Calu3 (cell line): ENCODE results near the gene NEURL2. TPM values are rescaled to one million over a fixed set of nuclear protein-coding genes. Genes with fewer than 3 reads are reported as not detected.
A peak's percentile ranks its signal among the peaks of the same experiment; 100 is the strongest.

Source experiments
- BruUV-seq: library from RNA; stranded (reverse); fragments of 400-500 nt; replicated peaks from 2 replicates; lab custom pipeline; 2021; lab: Mats Ljungman, UMichigan
- CTCF ChIA-PET: fragments of 300-600 bp; sonication (Branson Sonifier 250); formaldehyde crosslinking; loops from one replicate; lab custom pipeline; 2022; ENCODE audit warnings: antibody characterized with exemption; lab: Charles Lee
- DNase-seq: peaks from one replicate; pipeline ENCODE4 v3.0.0; 2022
- H3K27ac Mint-ChIP-seq: one replicate; pipeline ENCODE4 v1.8.0; 2022; ENCODE audit warnings: mixed read lengths; ENCODE audit not compliant: unreplicated experiment
- H3K27me3 Mint-ChIP-seq: one replicate; pipeline ENCODE4 v1.8.0; 2022; ENCODE audit warnings: mixed read lengths; ENCODE audit not compliant: unreplicated experiment
- H3K36me3 Mint-ChIP-seq: one replicate; pipeline ENCODE4 v1.8.0; 2022; ENCODE audit warnings: mild to moderate bottlenecking, moderate library complexity, mixed read lengths; ENCODE audit not compliant: insufficient read depth, unreplicated experiment
- H3K4me1 Mint-ChIP-seq: one replicate; pipeline ENCODE4 v1.8.0; 2022; ENCODE audit warnings: mild to moderate bottlenecking, low read depth, mixed read lengths; ENCODE audit not compliant: unreplicated experiment
- H3K4me3 Mint-ChIP-seq: one replicate; pipeline ENCODE4 v1.8.0; 2022; ENCODE audit warnings: mild to moderate bottlenecking, low read depth, moderate library complexity, mixed read lengths; ENCODE audit not compliant: unreplicated experiment
- H3K9me3 Mint-ChIP-seq: one replicate; pipeline ENCODE4 v1.8.0; 2022; ENCODE audit warnings: low read depth, mixed read lengths; ENCODE audit not compliant: unreplicated experiment
- CTCF ChIP-seq: fragments of 200-600 bp; IDR thresholded peaks from one replicate; pipeline ENCODE4 v1.8.0; 2022; ENCODE audit warnings: antibody characterized with exemption; ENCODE audit not compliant: unreplicated experiment
- intact Hi-C: fragments of 100-400 bp; cut with micrococcal nuclease; formaldehyde crosslinking; loops from one replicate; pipeline ENCODE4 v1.10.0; 2022; ENCODE audit not compliant: unreplicated experiment
- total RNA-seq: library from RNA; stranded (reverse); gene quantifications from 2 replicates; pipeline ENCODE4 v1.2.3, GENCODE V29; 2022

Gene NEURL2
- total RNA-seq, 1 experiment from 2014 or later, result 6.8 TPM

- peaks cover 14% of the 10 kb centered on the region for H3K4me1 Mint-ChIP-seq
- H3K27ac Mint-ChIP-seq, result no peak overlapping the region
- H3K36me3 Mint-ChIP-seq, result no peaks in the 10 kb centered on the region
- TF ChIP-seq CTCF, result no peak
- no peaks in the 10 kb centered on the region for H3K27me3 Mint-ChIP-seq
- no peak overlapping the region for H3K4me3 Mint-ChIP-seq
- CTCF ChIA-PET, result interaction anchor here (1.4 to 1.8 kb wide), 2 partner anchors 8 to 9 kb away, joined by 3 to 4 read pairs; partner anchors contain the start of gene ZSWIM1
- intact Hi-C loops, result no loop called here
- DNase-seq, result no peak
- BruUV-seq, result no TSS peak
- H3K9me3 Mint-ChIP-seq, result no peaks in the 10 kb centered on the region
These were observed 18.4 kb downstream of the NEURL2 start for GRCh38 chr20:45872626-45873025.

GRCh38 chr20:45867819-45868176 lies 23.2 kb downstream of the NEURL2 start:
- Mint-ChIP-seq H3K4me1 (peaks cover 19% of the 10 kb centered on the region), H3K27ac (peak overlapping the region; percentile 29), H3K4me3 (no peak overlapping the region), H3K9me3 (no peaks in the 10 kb centered on the region), H3K27me3 (no peaks in the 10 kb centered on the region), H3K36me3 (no peaks in the 10 kb centered on the region)
- no peak for DNase-seq
- TF ChIP-seq CTCF, result no peak
- BruUV-seq, result no TSS peak
- CTCF ChIA-PET, result interaction anchor here (0.9 to 1.0 kb wide), 2 partner anchors 11 to 13 kb away, joined by 3 to 4 read pairs; partner anchors contain the start of gene ZSWIM1
- intact Hi-C loops, result no loop called here

- no peak for TF ChIP-seq CTCF
- DNase-seq, result no peak
- BruUV-seq, result no TSS peak
- H3K27ac Mint-ChIP-seq, result peak overlapping the region; percentile 29
- H3K36me3 Mint-ChIP-seq, result no peaks in the 10 kb centered on the region
- H3K27me3 Mint-ChIP-seq, result no peaks in the 10 kb centered on the region
- H3K4me1 Mint-ChIP-seq, result peaks cover 14% of the 10 kb centered on the region
- CTCF ChIA-PET, result interaction anchor here (0.9 to 1.0 kb wide), 2 partner anchors 11 to 14 kb away, joined by 3 to 4 read pairs; partner anchors contain the start of gene ZSWIM1
- no peaks in the 10 kb centered on the region for H3K9me3 Mint-ChIP-seq
- intact Hi-C loops, result no loop called here
- H3K4me3 Mint-ChIP-seq, result no peak overlapping the region
These were observed 23.7 kb downstream of the NEURL2 start for GRCh38 chr20:45867136-45867818.

- no peaks in the 10 kb centered on the region for H3K36me3 Mint-ChIP-seq
- BruUV-seq, result no TSS peak
- CTCF ChIA-PET, result interaction anchor here (0.7 to 0.9 kb wide), 2 partner anchors 24 to 39 kb away, joined by 3 read pairs; no protein-coding TSS in a partner anchor
These were observed 24.6 kb downstream of the NEURL2 start for GRCh38 chr20:45866454-45866853.

More at GRCh38 chr20:45866454-45866853, 24.6 kb downstream of the NEURL2 start:
- Mint-ChIP-seq H3K4me3 (no peak overlapping the region), H3K4me1 (peaks cover 11% of the 10 kb centered on the region), H3K9me3 (no peaks in the 10 kb centered on the region), H3K27me3 (no peaks in the 10 kb centered on the region), H3K27ac (no peak overlapping the region)
- DNase-seq, result no peak
- TF ChIP-seq CTCF, result no peak
- intact Hi-C loops, result no loop called here
